Liver (tissue), 9 donors: ENCODE measurements around the gene SUCLA2. TPM values are rescaled to one million over a fixed set of nuclear protein-coding genes. Genes with fewer than 3 reads are reported as not detected.

ENCODE experiments used
- DNase-seq: peaks from one replicate; pipeline ENCODE4 v3.0.0-alpha.2; 2017; ENCODE audit warnings: low spot score
- H3K27ac ChIP-seq, 2 donors: one replicate each; pipeline ENCODE4 v1.7.0; 2013; ENCODE audit warnings: inconsistent platforms in 2 of 2, low read length in 2 of 2, control low read depth in 1 of 2, low read depth in 1 of 2, mild to moderate bottlenecking in 1 of 2
- H3K27me3 ChIP-seq, 4 donors: one replicate each; pipeline versions ENCODE4 v1.6.1 to v1.7.0; 2013; ENCODE audit warnings: low read length in 3 of 4, inconsistent platforms in 1 of 4, mild to moderate bottlenecking in 1 of 4, moderate library complexity in 1 of 4; ENCODE audit not compliant: control insufficient read depth in 4 of 4, insufficient read depth in 4 of 4
- H3K36me3 ChIP-seq, 4 donors: one replicate each; pipeline versions ENCODE4 v1.6.1 to v1.7.0; 2013; ENCODE audit warnings: low read length in 3 of 4, mild to moderate bottlenecking in 3 of 4, low read depth in 1 of 4, moderate library complexity in 1 of 4; ENCODE audit not compliant: control insufficient read depth in 4 of 4, insufficient read depth in 3 of 4
- H3K4me1 ChIP-seq, 4 donors: one replicate each; pipeline versions ENCODE4 v1.6.1 to v1.7.0; 2013; ENCODE audit warnings: low read length in 3 of 4, mild to moderate bottlenecking in 3 of 4, moderate library complexity in 1 of 4; ENCODE audit not compliant: control insufficient read depth in 4 of 4, insufficient read depth in 4 of 4
- H3K4me3 ChIP-seq, 3 donors: one replicate each; pipeline versions ENCODE4 v1.6.1 to v1.7.0; 2013; ENCODE audit warnings: low read length in 3 of 3, control low read depth in 1 of 3, low read depth in 1 of 3, mild to moderate bottlenecking in 1 of 3
- H3K9ac ChIP-seq, 2 donors: one replicate each; pipeline ENCODE4 v1.7.0; 2013; ENCODE audit warnings: low read length in 2 of 2, mild to moderate bottlenecking in 2 of 2, moderate library complexity in 2 of 2, control low read depth in 1 of 2, low read depth in 1 of 2
- H3K9me3 ChIP-seq, 4 donors: one replicate each; pipeline versions ENCODE4 v1.6.1 to v1.7.0; 2013; ENCODE audit warnings: low read length in 3 of 4; ENCODE audit not compliant: control insufficient read depth in 4 of 4
- ATF3 ChIP-seq: IDR thresholded peaks from 2 replicates; pipeline ENCODE4 v1.6.1; 2016; ENCODE audit warnings: antibody characterized with exemption
- CTCF ChIP-seq: fragments of 150-350 bp; IDR thresholded peaks from 2 replicates; pipeline ENCODE4 v1.5.1; 2017; ENCODE audit warnings: improper control_type of control experiment, low read depth, low read length; ENCODE audit not compliant: missing input control
- EGR1 ChIP-seq, 2 donors: IDR thresholded peaks; 2 replicates each; pipeline ENCODE4 v1.6.1; 2016 to 2018; ENCODE audit warnings: antibody characterized with exemption in 2 of 2, low read depth in 2 of 2
- FOXA1 ChIP-seq: IDR thresholded peaks from 2 replicates; pipeline ENCODE4 v1.6.1; 2016; ENCODE audit warnings: antibody characterized with exemption
- FOXA2 ChIP-seq: IDR thresholded peaks from 2 replicates; pipeline ENCODE4 v1.6.1; 2016; ENCODE audit warnings: antibody characterized with exemption
- GABPA ChIP-seq, 2 donors: IDR thresholded peaks in 1 of 2; conservative IDR thresholded peaks in 1 of 2; 2 replicates each; pipeline ENCODE4 v1.6.1; 2016; ENCODE audit warnings: antibody characterized with exemption in 2 of 2, mild to moderate bottlenecking in 1 of 2, moderate library complexity in 1 of 2
- HNF4A ChIP-seq, 2 donors: conservative IDR thresholded peaks; 2 replicates each; pipeline ENCODE4 v1.6.1; 2016; ENCODE audit warnings: antibody characterized with exemption in 2 of 2, mild to moderate bottlenecking in 2 of 2
- HNF4G ChIP-seq: IDR thresholded peaks from 2 replicates; pipeline ENCODE4 v1.6.1; 2016; ENCODE audit warnings: antibody characterized with exemption
- JUND ChIP-seq, 2 donors: IDR thresholded peaks; 2 replicates each; pipeline ENCODE4 v1.6.1; 2016; ENCODE audit warnings: antibody characterized with exemption in 2 of 2
- MAX ChIP-seq: IDR thresholded peaks from 2 replicates; pipeline ENCODE4 v1.6.1; 2016; ENCODE audit warnings: antibody characterized with exemption
- RAD21 ChIP-seq, 2 donors: IDR thresholded peaks; 2 replicates each; pipeline ENCODE4 v1.6.1; 2016; ENCODE audit warnings: antibody characterized with exemption in 2 of 2, mild to moderate bottlenecking in 2 of 2
- RXRA ChIP-seq, 2 donors: IDR thresholded peaks; 2 replicates each; pipeline ENCODE4 v1.6.1; 2017 to 2018; ENCODE audit warnings: antibody characterized with exemption in 2 of 2, mild to moderate bottlenecking in 1 of 2
- SP1 ChIP-seq: IDR thresholded peaks from 2 replicates; pipeline ENCODE4 v1.6.1; 2018; ENCODE audit warnings: antibody characterized with exemption, mild to moderate bottlenecking
- TAF1 ChIP-seq: conservative IDR thresholded peaks from 2 replicates; pipeline ENCODE4 v1.6.1; 2016; ENCODE audit warnings: antibody characterized with exemption, mild to moderate bottlenecking
- YY1 ChIP-seq: IDR thresholded peaks from 2 replicates; pipeline ENCODE4 v1.6.1; 2016; ENCODE audit warnings: antibody characterized with exemption, mild to moderate bottlenecking
- ZBTB33 ChIP-seq: IDR thresholded peaks from 2 replicates; pipeline ENCODE4 v1.6.1; 2016; ENCODE audit warnings: antibody characterized with exemption
- WGBS: extraction: QIAGEN DNeasy Blood & Tissue Kit; methylation state at CpG from one replicate; pipeline ENCODE4 v1.1.7; 2013; 5-methylcytosine and 5-hydroxymethylcytosine counted together
- polyA plus RNA-seq, 2 donors: library from polyadenylated mRNA; stranded (reverse) in 1 of 2; unstranded in 1 of 2; fragments of 200-250 nt in 1 of 2; fragments of >200 nt in 1 of 2; fragmentation: Nextera tagmentation in 1 of 2; extraction: Ambion mirVana in 1 of 2; gene quantifications; one replicate each; pipeline versions ENCODE4 v1.2.1 to v1.2.3, GENCODE V29; 2013 to 2015
- total RNA-seq, 2 donors: library from RNA; depleted of rRNA; stranded (reverse); fragments of >200 nt; gene quantifications; one replicate each; pipeline ENCODE4 v1.2.3, GENCODE V29; 2014
- donor health status: healthy.
- donor health status: healthy.
- donor health status: healthy.
- donor health status: healthy.
- donor health status: healthy.

Gene SUCLA2
- total and polyA plus RNA-seq, 4 donors, result 22.0 to 27.1 (median 26.0) TPM

- no peak for TF ChIP-seq RAD21 (IDR thresholded peaks at IDR 0.05)
- TF ChIP-seq RXRA (IDR thresholded peaks at IDR 0.05), result no peak
- no peak for TF ChIP-seq HNF4G
- no peak for TF ChIP-seq SP1
- TF ChIP-seq JUND (IDR thresholded peaks at IDR 0.05), result no peak
- TF ChIP-seq EGR1 (IDR thresholded peaks at IDR 0.05; ENCODE audit: low read depth in 2 of 2), result no peak
- no peak for TF ChIP-seq HNF4A (conservative IDR thresholded peaks at IDR 0.05)
- TF ChIP-seq FOXA2, result no peak
- TF ChIP-seq TAF1, result no peak
- TF ChIP-seq MAX, result no peak
- no peak for TF ChIP-seq ATF3
- no peak for TF ChIP-seq YY1
- TF ChIP-seq CTCF, result no peak
- TF ChIP-seq FOXA1, result no peak
- Histone ChIP-seq H3K4me1 (no peaks in the 10 kb centered on the region), H3K9me3 (no peaks in the 10 kb centered on the region), H3K4me3 (no peak overlapping the region), H3K27me3 (no peaks in the 10 kb centered on the region), H3K9ac (no peak overlapping the region), H3K27ac (no peak overlapping the region), H3K36me3 (peaks cover 0 to 2% (median under 1%) of the 10 kb centered on the region in 4 donors)
- DNase-seq, result no peak
- 90% methylated on average over 5 of the region's 5 CpGs for WGBS
Measured at GRCh38 chr13:47934371-47934770, 66.7 kb downstream of the SUCLA2 start.

GRCh38 chr13:47932950-47933923 is 67.8 kb downstream of the SUCLA2 start:
- Histone ChIP-seq H3K4me1 (no peaks in the 10 kb centered on the region), H3K27me3 (no peaks in the 10 kb centered on the region), H3K9ac (no peak overlapping the region), H3K27ac (no peak overlapping the region), H3K4me3 (no peak overlapping the region), H3K36me3 (no peaks in the 10 kb centered on the region), H3K9me3 (no peaks in the 10 kb centered on the region)
- DNase-seq, result no peak
- 60% methylated on average over 5 of the region's 5 CpGs for WGBS
- TF ChIP-seq RAD21 (IDR thresholded peaks at IDR 0.05) (no peak), MAX (no peak)

GRCh38 chr13:47930649-47931165 is 70.4 kb downstream of the SUCLA2 start:
- H3K36me3 ChIP-seq, result no peaks in the 10 kb centered on the region
- no peaks in the 10 kb centered on the region for H3K27me3 ChIP-seq
- no peak overlapping the region for H3K4me3 ChIP-seq
- no peak overlapping the region for H3K27ac ChIP-seq
- H3K9me3 ChIP-seq, result no peaks in the 10 kb centered on the region
- 72% methylated on average over 1 of the region's 1 CpG for WGBS
- no peak for DNase-seq
- TF ChIP-seq FOXA1, result no peak
- TF ChIP-seq YY1, result no peak
- no peak for TF ChIP-seq RXRA (IDR thresholded peaks at IDR 0.05)
- TF ChIP-seq FOXA2, result no peak
- TF ChIP-seq TAF1, result no peak
- no peak for TF ChIP-seq EGR1 (IDR thresholded peaks at IDR 0.05; ENCODE audit: low read depth in 2 of 2)
- TF ChIP-seq CTCF, result no peak
- no peak for TF ChIP-seq RAD21 (IDR thresholded peaks at IDR 0.05)
- no peak for TF ChIP-seq JUND (IDR thresholded peaks at IDR 0.05)
- no peak for TF ChIP-seq ZBTB33
- no peak for TF ChIP-seq SP1
- no peak for TF ChIP-seq ATF3
- no peak for TF ChIP-seq MAX
- no peak for TF ChIP-seq GABPA (IDR thresholded peaks at IDR 0.05 in 1 of 2, conservative IDR thresholded peaks at IDR 0.05 in 1 of 2)
- no peak for TF ChIP-seq HNF4A (conservative IDR thresholded peaks at IDR 0.05)
- no peak overlapping the region for H3K9ac ChIP-seq
- no peaks in the 10 kb centered on the region for H3K4me1 ChIP-seq
